Liver (tissue), 9 donors: ENCODE measurements around the gene ST8SIA5. TPM values are rescaled to one million over a fixed set of nuclear protein-coding genes. Genes with fewer than 3 reads are reported as not detected.

Experiments
- DNase-seq: peaks from one replicate; pipeline ENCODE4 v3.0.0-alpha.2; 2017; ENCODE audit warnings: low spot score
- H3K27ac ChIP-seq, 2 donors: one replicate each; pipeline ENCODE4 v1.7.0; 2013; ENCODE audit warnings: inconsistent platforms in 2 of 2, low read length in 2 of 2, control low read depth in 1 of 2, low read depth in 1 of 2, mild to moderate bottlenecking in 1 of 2
- H3K27me3 ChIP-seq, 4 donors: one replicate each; pipeline versions ENCODE4 v1.6.1 to v1.7.0; 2013; ENCODE audit warnings: low read length in 3 of 4, inconsistent platforms in 1 of 4, mild to moderate bottlenecking in 1 of 4, moderate library complexity in 1 of 4; ENCODE audit not compliant: control insufficient read depth in 4 of 4, insufficient read depth in 4 of 4
- H3K36me3 ChIP-seq, 4 donors: one replicate each; pipeline versions ENCODE4 v1.6.1 to v1.7.0; 2013; ENCODE audit warnings: low read length in 3 of 4, mild to moderate bottlenecking in 3 of 4, low read depth in 1 of 4, moderate library complexity in 1 of 4; ENCODE audit not compliant: control insufficient read depth in 4 of 4, insufficient read depth in 3 of 4
- H3K4me1 ChIP-seq, 4 donors: one replicate each; pipeline versions ENCODE4 v1.6.1 to v1.7.0; 2013; ENCODE audit warnings: low read length in 3 of 4, mild to moderate bottlenecking in 3 of 4, moderate library complexity in 1 of 4; ENCODE audit not compliant: control insufficient read depth in 4 of 4, insufficient read depth in 4 of 4
- H3K4me3 ChIP-seq, 3 donors: one replicate each; pipeline versions ENCODE4 v1.6.1 to v1.7.0; 2013; ENCODE audit warnings: low read length in 3 of 3, control low read depth in 1 of 3, low read depth in 1 of 3, mild to moderate bottlenecking in 1 of 3
- H3K9ac ChIP-seq, 2 donors: one replicate each; pipeline ENCODE4 v1.7.0; 2013; ENCODE audit warnings: low read length in 2 of 2, mild to moderate bottlenecking in 2 of 2, moderate library complexity in 2 of 2, control low read depth in 1 of 2, low read depth in 1 of 2
- H3K9me3 ChIP-seq, 4 donors: one replicate each; pipeline versions ENCODE4 v1.6.1 to v1.7.0; 2013; ENCODE audit warnings: low read length in 3 of 4; ENCODE audit not compliant: control insufficient read depth in 4 of 4
- ATF3 ChIP-seq: IDR thresholded peaks from 2 replicates; pipeline ENCODE4 v1.6.1; 2016; ENCODE audit warnings: antibody characterized with exemption
- CTCF ChIP-seq: fragments of 150-350 bp; IDR thresholded peaks from 2 replicates; pipeline ENCODE4 v1.5.1; 2017; ENCODE audit warnings: improper control_type of control experiment, low read depth, low read length; ENCODE audit not compliant: missing input control
- EGR1 ChIP-seq, 2 donors: IDR thresholded peaks; 2 replicates each; pipeline ENCODE4 v1.6.1; 2016 to 2018; ENCODE audit warnings: antibody characterized with exemption in 2 of 2, low read depth in 2 of 2
- FOXA1 ChIP-seq: IDR thresholded peaks from 2 replicates; pipeline ENCODE4 v1.6.1; 2016; ENCODE audit warnings: antibody characterized with exemption
- FOXA2 ChIP-seq: IDR thresholded peaks from 2 replicates; pipeline ENCODE4 v1.6.1; 2016; ENCODE audit warnings: antibody characterized with exemption
- GABPA ChIP-seq, 2 donors: IDR thresholded peaks in 1 of 2; conservative IDR thresholded peaks in 1 of 2; 2 replicates each; pipeline ENCODE4 v1.6.1; 2016; ENCODE audit warnings: antibody characterized with exemption in 2 of 2, mild to moderate bottlenecking in 1 of 2, moderate library complexity in 1 of 2
- HNF4A ChIP-seq, 2 donors: conservative IDR thresholded peaks; 2 replicates each; pipeline ENCODE4 v1.6.1; 2016; ENCODE audit warnings: antibody characterized with exemption in 2 of 2, mild to moderate bottlenecking in 2 of 2
- HNF4G ChIP-seq: IDR thresholded peaks from 2 replicates; pipeline ENCODE4 v1.6.1; 2016; ENCODE audit warnings: antibody characterized with exemption
- JUND ChIP-seq, 2 donors: IDR thresholded peaks; 2 replicates each; pipeline ENCODE4 v1.6.1; 2016; ENCODE audit warnings: antibody characterized with exemption in 2 of 2
- MAX ChIP-seq: IDR thresholded peaks from 2 replicates; pipeline ENCODE4 v1.6.1; 2016; ENCODE audit warnings: antibody characterized with exemption
- NR2F2 ChIP-seq: IDR thresholded peaks from 2 replicates; pipeline ENCODE4 v1.6.1; 2016; ENCODE audit warnings: antibody characterized with exemption
- RAD21 ChIP-seq, 2 donors: IDR thresholded peaks; 2 replicates each; pipeline ENCODE4 v1.6.1; 2016; ENCODE audit warnings: antibody characterized with exemption in 2 of 2, mild to moderate bottlenecking in 2 of 2
- REST ChIP-seq: IDR thresholded peaks from 2 replicates; pipeline ENCODE4 v1.6.1; 2016; ENCODE audit warnings: antibody characterized with exemption, mild to moderate bottlenecking
- RXRA ChIP-seq, 2 donors: IDR thresholded peaks; 2 replicates each; pipeline ENCODE4 v1.6.1; 2017 to 2018; ENCODE audit warnings: antibody characterized with exemption in 2 of 2, mild to moderate bottlenecking in 1 of 2
- SP1 ChIP-seq: IDR thresholded peaks from 2 replicates; pipeline ENCODE4 v1.6.1; 2018; ENCODE audit warnings: antibody characterized with exemption, mild to moderate bottlenecking
- TAF1 ChIP-seq: conservative IDR thresholded peaks from 2 replicates; pipeline ENCODE4 v1.6.1; 2016; ENCODE audit warnings: antibody characterized with exemption, mild to moderate bottlenecking
- YY1 ChIP-seq: IDR thresholded peaks from 2 replicates; pipeline ENCODE4 v1.6.1; 2016; ENCODE audit warnings: antibody characterized with exemption, mild to moderate bottlenecking
- ZBTB33 ChIP-seq: IDR thresholded peaks from 2 replicates; pipeline ENCODE4 v1.6.1; 2016; ENCODE audit warnings: antibody characterized with exemption
- WGBS: extraction: QIAGEN DNeasy Blood & Tissue Kit; methylation state at CpG from one replicate; pipeline ENCODE4 v1.1.7; 2013; 5-methylcytosine and 5-hydroxymethylcytosine counted together
- polyA plus RNA-seq, 2 donors: library from polyadenylated mRNA; stranded (reverse) in 1 of 2; unstranded in 1 of 2; fragments of 200-250 nt in 1 of 2; fragments of >200 nt in 1 of 2; fragmentation: Nextera tagmentation in 1 of 2; extraction: Ambion mirVana in 1 of 2; gene quantifications; one replicate each; pipeline versions ENCODE4 v1.2.1 to v1.2.3, GENCODE V29; 2013 to 2015
- total RNA-seq, 2 donors: library from RNA; depleted of rRNA; stranded (reverse); fragments of >200 nt; gene quantifications; one replicate each; pipeline ENCODE4 v1.2.3, GENCODE V29; 2014
- donor health status: healthy.
- donor health status: healthy.
- donor health status: healthy.
- donor health status: healthy.
- donor health status: healthy.

The ST8SIA5 gene
- total and polyA plus RNA-seq, 4 donors = under 0.01 to 0.12 (median 0.05) TPM; not detected in 1

GRCh38 chr18:46693996-46694395, 62.9 kb downstream of the ST8SIA5 start:
- DNase-seq = no peak
- Histone ChIP-seq H3K9ac (no peak overlapping the region), H3K27me3 (no peaks in the 10 kb centered on the region), H3K36me3 (no peaks in the 10 kb centered on the region), H3K27ac (no peak overlapping the region), H3K9me3 (no peaks in the 10 kb centered on the region), H3K4me3 (no peak overlapping the region), H3K4me1 (no peaks in the 10 kb centered on the region)
- WGBS = 98% methylated on average over 2 of the region's 2 CpGs
- no peak for TF ChIP-seq RAD21 (IDR thresholded peaks at IDR 0.05)
- TF ChIP-seq ZBTB33 = no peak
- TF ChIP-seq FOXA2 = no peak
- TF ChIP-seq GABPA (IDR thresholded peaks at IDR 0.05 in 1 of 2, conservative IDR thresholded peaks at IDR 0.05 in 1 of 2) = no peak

- H3K9ac ChIP-seq = no peak overlapping the region
- H3K36me3 ChIP-seq = no peaks in the 10 kb centered on the region
- no peak overlapping the region for H3K27ac ChIP-seq
- H3K4me3 ChIP-seq = no peak overlapping the region
- 89% methylated on average over 12 of the region's 12 CpGs for WGBS
- TF ChIP-seq RXRA (IDR thresholded peaks at IDR 0.05) = no peak
- no peak for TF ChIP-seq EGR1 (IDR thresholded peaks at IDR 0.05; ENCODE audit: low read depth in 2 of 2)
- TF ChIP-seq FOXA2 = no peak
- TF ChIP-seq REST = no peak
- no peak for TF ChIP-seq ZBTB33
- no peak for TF ChIP-seq RAD21 (IDR thresholded peaks at IDR 0.05)
- no peak for TF ChIP-seq TAF1
- no peak for TF ChIP-seq ATF3
- TF ChIP-seq YY1 = no peak
- no peak for TF ChIP-seq JUND (IDR thresholded peaks at IDR 0.05)
- TF ChIP-seq HNF4G = no peak
- TF ChIP-seq FOXA1 = no peak
- TF ChIP-seq GABPA (IDR thresholded peaks at IDR 0.05 in 1 of 2, conservative IDR thresholded peaks at IDR 0.05 in 1 of 2) = no peak
- no peak for TF ChIP-seq MAX
- TF ChIP-seq CTCF = no peak
- no peak for TF ChIP-seq SP1
- TF ChIP-seq NR2F2 = no peak
- no peak for TF ChIP-seq HNF4A (conservative IDR thresholded peaks at IDR 0.05)
- no peaks in the 10 kb centered on the region for H3K4me1 ChIP-seq
- no peaks in the 10 kb centered on the region for H3K27me3 ChIP-seq
- no peak for DNase-seq
- no peaks in the 10 kb centered on the region for H3K9me3 ChIP-seq
Measured at GRCh38 chr18:46688853-46689525, 67.9 kb downstream of the ST8SIA5 start.
